SK-N-MC (cell line): ENCODE data around the gene S100A12.

Source experiments
- DNase-seq: peaks from one replicate; pipeline ENCODE4 v3.0.0-alpha.2; 2011; ENCODE audit warnings: low read depth, low spot score
- H3K27ac ChIP-seq: fragments of 200-600 bp; sonication (generic); 2 replicates; pipeline ENCODE4 v1.5.1; 2016; ENCODE audit warnings: mixed run types
- H3K36me3 ChIP-seq: fragments of 200-600 bp; sonication (generic); 2 replicates; pipeline ENCODE4 v1.6.1; 2017; ENCODE audit warnings: antibody characterized with exemption, low read length, mixed read lengths; ENCODE audit not compliant: insufficient read depth
- H3K4me3 ChIP-seq: fragments of 200-600 bp; sonication (generic); 2 replicates; pipeline ENCODE4 v1.5.1; 2016
- H3K9ac ChIP-seq: fragments of 200-600 bp; sonication (generic); 2 replicates; pipeline ENCODE4 v1.8.0; 2017; ENCODE audit warnings: mixed run types, mixed read lengths; ENCODE audit not compliant: insufficient read length
- H3K9me3 ChIP-seq: fragments of 200-600 bp; sonication (generic); 2 replicates; pipeline ENCODE4 v1.6.1; 2017; ENCODE audit warnings: low read depth, mild to moderate bottlenecking, antibody characterized with exemption, low read length, moderate library complexity, mixed read lengths
- EZH2 ChIP-seq: fragments of 200-600 bp; sonication (generic); IDR thresholded peaks from one replicate; pipeline ENCODE4 v1.6.1; 2017; ENCODE audit warnings: antibody characterized with exemption
- FOXP2 ChIP-seq: optimal IDR thresholded peaks from 2 replicates; pipeline ENCODE3; 2011; ENCODE audit warnings: mild to moderate bottlenecking, moderate library complexity; ENCODE audit not compliant: insufficient read depth; ENCODE audit errors: extremely low read length, control extremely low read depth
- POLR2AphosphoS5 ChIP-seq: IDR thresholded peaks from 2 replicates; pipeline ENCODE4 v1.6.1; 2012; ENCODE audit warnings: mild to moderate bottlenecking, low read depth, low read length, borderline replicate concordance

S100A12 gene

DNA sequence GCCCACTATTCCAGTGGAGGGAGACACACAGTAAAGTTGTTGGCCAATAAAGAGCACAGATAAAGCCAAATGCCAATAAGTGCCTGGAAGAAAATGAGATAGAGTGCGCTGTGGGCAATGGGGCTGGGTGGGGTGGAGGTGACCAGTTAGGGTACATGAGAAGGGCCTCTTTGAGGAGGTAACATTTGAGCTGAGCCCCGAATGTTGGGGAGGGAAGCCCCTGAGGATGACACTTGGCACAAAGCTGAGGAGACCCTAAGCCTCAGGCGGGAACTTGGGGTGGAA, 16.8 kb downstream of the S100A12 start:
- TF ChIP-seq FOXP2 (no peak), EZH2 (no peak), POLR2AphosphoS5 (no peak)

DNA sequence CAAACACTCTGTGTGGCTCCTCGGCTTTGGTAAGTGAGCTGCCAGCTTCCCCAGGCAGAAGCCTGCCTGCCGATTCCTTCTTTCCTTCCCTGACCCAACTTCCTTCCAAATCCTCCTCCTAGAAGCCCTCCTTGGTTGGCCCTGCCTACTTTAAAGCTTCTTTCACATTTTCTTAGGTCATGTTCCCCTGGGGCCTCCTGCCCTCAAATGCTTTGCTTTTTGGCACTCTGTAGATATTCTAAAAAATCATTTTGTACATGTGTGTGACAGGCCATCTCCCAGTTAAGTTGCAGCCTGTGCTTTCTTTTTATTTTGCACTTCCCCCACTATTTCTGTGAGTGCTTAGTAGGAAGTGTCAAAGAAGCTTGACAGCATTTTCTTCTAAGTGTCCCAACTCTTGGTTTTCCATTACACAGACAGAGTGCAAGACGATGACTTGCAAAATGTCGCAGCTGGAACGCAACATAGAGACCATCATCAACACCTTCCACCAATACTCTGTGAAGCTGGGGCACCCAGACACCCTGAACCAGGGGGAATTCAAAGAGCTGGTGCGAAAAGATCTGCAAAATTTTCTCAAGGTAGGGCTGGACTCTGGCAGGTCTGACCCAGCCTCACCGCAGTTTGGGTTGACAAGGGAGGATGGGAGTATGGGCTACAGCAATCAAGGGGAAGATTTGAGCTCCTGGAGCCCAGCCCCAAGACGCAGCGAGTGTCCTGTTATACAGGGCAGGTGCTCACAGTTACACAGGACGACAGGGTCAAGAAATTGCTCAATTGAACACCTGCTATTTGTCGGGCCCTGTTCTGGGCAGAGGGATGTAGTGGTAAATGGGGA, 17.3 kb downstream of the S100A12 start, which contains the start of gene S100A9:
S100A9 (plus strand) TSS at position 2 of the 838 bp plus-strand sequence; CDS start at position 432, 430 bp downstream.
- H3K9me3 ChIP-seq = no peaks in the 10 kb centered on the region
- no peak for DNase-seq
- no peaks in the 10 kb centered on the region for H3K36me3 ChIP-seq
- TF ChIP-seq FOXP2 = no peak
- TF ChIP-seq EZH2 = no peak
- TF ChIP-seq POLR2AphosphoS5 = no peak
- no peak within 1 kb of the TSS for H3K9ac ChIP-seq
- H3K4me3 ChIP-seq = no peak within 1 kb of the TSS
- no peak within 1 kb of the TSS for H3K27ac ChIP-seq

More for the DNA sequence above, 16.8 kb downstream of the S100A12 start:
- Histone ChIP-seq H3K9me3 (no peaks in the 10 kb centered on the region), H3K4me3 (no peak overlapping the region), H3K27ac (no peak overlapping the region), H3K36me3 (no peaks in the 10 kb centered on the region), H3K9ac (no peak overlapping the region)
- DNase-seq = no peak

DNA sequence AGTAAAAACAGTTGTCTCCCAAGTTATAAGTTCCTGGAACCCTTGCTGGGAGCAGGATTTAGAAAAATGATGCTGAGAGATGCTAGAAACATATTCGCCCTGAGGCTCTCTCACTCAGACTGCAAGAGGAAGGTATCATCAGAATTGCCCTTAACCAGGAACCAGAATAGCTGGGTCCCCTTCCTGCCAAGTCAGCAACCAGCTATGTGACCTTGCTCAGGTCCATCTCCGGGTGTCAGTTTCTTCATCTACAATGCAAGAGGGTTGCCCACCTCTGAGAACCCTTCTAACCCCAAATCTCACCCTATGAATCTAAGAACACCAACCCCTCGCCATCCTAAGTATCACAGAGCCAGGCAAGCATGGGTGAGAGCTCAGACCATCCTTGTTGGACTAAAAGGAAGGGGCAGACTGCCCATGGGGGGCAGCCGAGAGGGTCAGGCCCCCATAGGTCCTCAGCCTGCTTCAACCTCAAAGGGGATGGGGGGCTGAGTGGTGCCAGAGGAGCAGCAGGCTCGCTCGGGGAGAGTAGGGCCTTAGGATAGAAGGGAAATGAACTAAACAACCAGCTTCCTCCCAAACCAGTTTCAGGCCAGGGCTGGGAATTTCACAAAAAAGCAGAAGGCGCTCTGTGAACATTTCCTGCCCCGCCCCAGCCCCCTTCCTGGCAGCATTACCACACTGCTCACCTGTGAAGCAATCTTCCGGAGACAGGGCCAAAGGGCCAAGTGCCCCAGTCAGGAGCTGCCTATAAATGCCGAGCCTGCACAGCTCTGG, 18.2 kb downstream of the S100A12 start:
- TF ChIP-seq FOXP2 (no peak), EZH2 (no peak), POLR2AphosphoS5 (no peak)
- Histone ChIP-seq H3K9ac (no peak overlapping the region), H3K9me3 (no peaks in the 10 kb centered on the region), H3K27ac (no peak overlapping the region), H3K36me3 (no peaks in the 10 kb centered on the region), H3K4me3 (no peak overlapping the region)
- no peak for DNase-seq

DNA sequence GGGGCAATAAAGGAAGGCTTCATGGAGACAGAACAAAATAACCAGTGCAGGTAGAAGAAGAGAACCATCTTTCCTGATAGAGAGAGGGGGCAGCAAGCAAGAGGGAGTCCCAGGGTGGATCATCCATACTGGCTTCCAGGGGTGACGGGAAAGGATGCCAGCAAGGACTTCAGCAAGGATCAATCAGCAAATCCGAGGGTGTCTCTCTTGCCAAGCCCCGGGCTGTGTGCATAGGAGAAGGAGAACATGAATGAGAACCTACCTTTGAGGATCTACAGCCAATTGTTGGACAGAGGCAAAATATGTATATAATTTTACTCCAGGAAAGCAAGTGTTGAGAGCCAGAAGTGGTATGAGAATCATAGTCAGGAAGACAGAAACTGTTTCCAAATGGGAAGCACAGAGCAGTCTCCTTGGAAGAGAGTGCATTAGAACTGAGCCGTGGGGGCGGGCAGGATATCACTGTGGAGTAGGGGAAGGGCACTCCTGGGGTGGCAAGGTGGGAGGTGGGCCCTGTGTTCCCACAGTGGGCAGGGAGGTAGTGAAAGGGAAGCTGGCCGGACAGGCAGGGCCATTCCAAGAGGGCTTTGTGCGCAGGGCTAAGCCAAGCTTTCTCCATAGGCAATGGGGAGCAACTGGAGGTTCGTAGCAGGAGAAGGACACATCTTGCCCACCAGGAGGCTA, 18.9 kb downstream of the S100A12 start:
- no peak overlapping the region for H3K27ac ChIP-seq
- no peaks in the 10 kb centered on the region for H3K36me3 ChIP-seq
- no peaks in the 10 kb centered on the region for H3K9me3 ChIP-seq
- H3K9ac ChIP-seq = no peak overlapping the region
- no peak for DNase-seq
- TF ChIP-seq EZH2 (no peak), POLR2AphosphoS5 (no peak), FOXP2 (no peak)
- H3K4me3 ChIP-seq = no peak overlapping the region

DNA sequence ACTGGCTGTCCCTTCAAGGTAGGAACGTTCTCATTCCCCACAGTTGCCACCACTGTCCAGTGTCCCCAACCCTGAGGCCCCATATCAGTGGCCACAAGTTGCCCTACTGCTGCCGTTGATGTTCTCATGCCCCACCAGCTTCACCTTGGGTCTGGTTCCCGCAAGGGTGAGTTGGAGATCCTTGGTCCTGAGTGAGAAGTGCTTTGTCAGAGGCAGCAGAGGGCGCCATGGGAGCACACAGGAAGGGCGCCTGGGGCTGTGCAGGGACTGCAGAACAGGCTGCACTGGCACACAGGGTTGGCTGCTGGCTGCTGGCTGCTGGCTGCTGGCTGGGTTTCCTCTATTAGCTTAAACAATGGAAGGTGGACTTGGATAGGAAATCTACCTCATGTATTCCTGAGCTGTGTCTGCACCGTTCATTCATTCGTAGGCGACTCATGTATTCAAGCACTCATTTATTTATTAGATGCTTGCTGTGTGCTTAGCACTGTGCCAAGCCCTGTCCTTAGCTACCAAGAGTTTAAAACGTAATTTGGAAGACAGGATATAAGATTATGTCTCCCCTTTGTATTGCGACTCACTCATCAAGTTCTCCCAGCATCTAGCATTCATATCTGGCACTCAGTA, 19.9 kb downstream of the S100A12 start:
- no peaks in the 10 kb centered on the region for H3K9me3 ChIP-seq
- no peak overlapping the region for H3K9ac ChIP-seq
- H3K36me3 ChIP-seq = no peaks in the 10 kb centered on the region
- TF ChIP-seq EZH2 = no peak
- no peak for TF ChIP-seq FOXP2
- no peak for TF ChIP-seq POLR2AphosphoS5
- no peak overlapping the region for H3K27ac ChIP-seq
- DNase-seq = no peak
- H3K4me3 ChIP-seq = no peak overlapping the region

DNA sequence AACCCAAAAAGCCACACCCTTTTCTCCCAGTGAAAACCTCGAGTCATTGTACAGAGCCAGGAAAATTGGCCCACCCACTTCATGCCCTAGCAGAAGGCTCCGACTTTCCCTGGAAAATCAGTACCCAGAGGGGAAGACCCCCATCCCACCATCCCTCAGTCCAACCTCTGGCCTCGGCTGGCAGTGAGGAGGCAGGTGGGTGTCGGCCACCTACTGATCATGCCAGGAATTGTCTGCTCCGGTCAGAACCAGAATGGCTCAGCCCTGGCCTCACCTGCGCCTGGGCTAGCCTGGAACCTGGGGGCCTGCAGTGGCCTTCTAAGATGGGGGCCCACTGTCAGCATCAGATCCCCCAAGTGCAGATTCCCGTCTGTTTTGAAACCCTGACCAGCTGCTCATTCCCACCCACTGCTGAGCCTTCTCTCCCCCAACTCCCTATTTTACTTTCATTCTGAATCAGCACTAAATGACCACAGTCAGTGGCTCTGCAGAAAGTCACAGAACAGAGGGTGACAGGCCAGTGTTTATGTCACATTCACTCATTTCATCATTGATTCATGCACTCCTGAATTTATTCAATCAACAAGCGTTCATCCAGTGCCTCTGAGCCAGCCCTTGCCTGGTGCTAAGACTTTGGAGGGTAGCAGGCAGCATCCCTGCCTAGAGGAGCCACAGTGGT, 20.8 kb downstream of the S100A12 start:
- no peaks in the 10 kb centered on the region for H3K9me3 ChIP-seq
- TF ChIP-seq FOXP2 (no peak), EZH2 (no peak), POLR2AphosphoS5 (no peak)
- H3K9ac ChIP-seq = no peak overlapping the region
- DNase-seq = no peak
- no peak overlapping the region for H3K27ac ChIP-seq
- no peak overlapping the region for H3K4me3 ChIP-seq
- H3K36me3 ChIP-seq = no peaks in the 10 kb centered on the region

DNA sequence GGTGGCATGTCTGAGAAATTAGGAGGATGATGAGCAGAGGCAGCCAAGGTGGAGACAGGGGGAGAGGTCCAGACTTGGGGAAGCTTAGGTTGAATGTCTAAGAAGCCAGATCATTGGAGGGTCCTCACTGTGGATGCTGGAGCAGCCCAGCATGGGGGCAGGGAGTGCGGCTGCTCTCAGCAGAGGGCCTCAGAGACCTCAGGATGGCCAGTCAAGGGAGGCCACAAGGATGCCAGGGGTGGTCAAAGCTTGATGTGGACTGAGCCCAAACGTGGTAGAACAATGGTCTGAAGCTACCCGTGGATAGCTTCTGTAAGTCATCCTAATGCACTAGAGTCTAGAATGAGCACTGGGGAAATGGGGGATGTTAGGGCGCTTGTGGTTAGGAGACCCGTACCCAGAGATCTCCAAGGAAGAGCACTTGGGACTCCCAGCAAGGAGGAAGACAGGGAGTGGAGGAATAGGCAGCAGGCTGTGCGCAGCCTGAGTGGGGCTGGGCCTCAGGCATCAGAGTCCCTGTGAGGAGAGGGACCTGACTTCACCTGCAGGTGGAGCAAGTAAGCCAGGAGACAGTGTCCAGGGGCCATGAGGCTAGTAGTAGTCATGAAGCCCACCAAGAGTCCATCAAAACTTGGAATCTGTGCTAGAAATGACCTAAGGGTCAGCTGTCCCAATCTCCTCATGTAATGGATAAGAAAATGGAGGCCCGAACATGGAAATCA, 22.0 kb downstream of the S100A12 start:
- H3K36me3 ChIP-seq = no peaks in the 10 kb centered on the region
- no peaks in the 10 kb centered on the region for H3K9me3 ChIP-seq
- TF ChIP-seq EZH2 = no peak
- TF ChIP-seq POLR2AphosphoS5 = no peak
- TF ChIP-seq FOXP2 = no peak
- H3K27ac ChIP-seq = no peak overlapping the region
- no peak overlapping the region for H3K9ac ChIP-seq
- DNase-seq = no peak
- H3K4me3 ChIP-seq = no peak overlapping the region
